ENCODE data around the gene RIN2.

RIN2 gene

DNA sequence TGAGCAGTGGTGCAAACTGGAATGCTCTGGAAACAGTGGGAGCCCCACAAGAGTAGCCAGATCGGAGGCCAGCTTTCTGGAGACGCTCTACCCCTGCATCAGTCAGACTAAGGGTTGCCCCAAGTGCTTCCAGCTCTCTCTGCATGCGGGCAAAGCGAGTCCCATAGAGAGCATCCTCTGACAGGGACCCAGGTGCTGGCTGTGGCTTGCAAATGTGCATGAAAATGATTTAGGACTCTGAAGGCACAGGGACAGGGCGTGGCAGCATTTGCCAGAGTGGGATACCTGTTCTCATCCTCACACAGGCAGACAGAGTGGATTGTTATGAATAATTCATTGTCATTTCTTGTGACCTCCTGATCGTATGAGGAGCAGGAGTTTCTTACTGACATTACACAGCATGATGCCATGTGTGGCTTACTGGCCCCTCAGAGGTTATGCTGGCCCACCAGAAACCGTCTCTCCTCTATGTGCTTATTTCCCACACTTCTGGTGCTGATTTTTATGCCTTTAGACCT is 10.3 kb downstream of the RIN2 start:
- Mint-ChIP-seq H3K4me1 (peaks cover 14% of the 10 kb centered on the region), H3K9me3 (no peaks in the 10 kb centered on the region), H3K4me3 (no peak overlapping the region), H3K27me3 (peaks cover 46% of the 10 kb centered on the region), H3K27ac (no peak overlapping the region), H3K36me3 (no peaks in the 10 kb centered on the region)
- no peak for ATAC-seq

GRCh38 chr20:19769507-19769906 is 11.4 kb downstream of the RIN2 start:
- Mint-ChIP-seq H3K4me1 (peaks cover 14% of the 10 kb centered on the region), H3K36me3 (no peaks in the 10 kb centered on the region)

DNA sequence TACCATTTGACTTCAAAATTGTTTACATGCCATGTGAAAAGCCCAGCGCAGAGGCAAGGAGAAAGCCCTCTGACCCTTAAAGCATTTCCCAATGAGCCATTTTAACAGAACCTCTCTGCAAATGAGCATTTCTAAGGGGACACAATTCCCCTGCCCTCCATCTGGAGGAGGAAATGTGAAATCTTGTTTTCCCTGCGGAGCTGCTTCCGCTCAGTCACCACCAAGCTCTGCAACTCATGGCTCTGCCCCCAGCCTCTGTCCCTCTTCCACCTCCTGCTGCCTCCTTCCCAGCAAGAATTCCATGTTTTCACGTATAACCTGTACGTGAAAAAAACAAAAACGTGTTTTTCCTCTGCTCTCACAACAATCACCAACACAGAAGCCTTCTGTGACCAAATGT is 12.3 kb downstream of the RIN2 start:
- Mint-ChIP-seq H3K27ac (no peak overlapping the region), H3K36me3 (no peaks in the 10 kb centered on the region), H3K9me3 (no peaks in the 10 kb centered on the region), H3K4me1 (peaks cover 14% of the 10 kb centered on the region), H3K4me3 (no peak overlapping the region), H3K27me3 (peaks cover 46% of the 10 kb centered on the region)
- no peak for ATAC-seq

More at GRCh38 chr20:19769507-19769906, 11.4 kb downstream of the RIN2 start:
- Mint-ChIP-seq H3K27ac (no peak overlapping the region), H3K9me3 (no peaks in the 10 kb centered on the region), H3K4me3 (no peak overlapping the region), H3K27me3 (peaks cover 46% of the 10 kb centered on the region)
- no peak for ATAC-seq

DNA sequence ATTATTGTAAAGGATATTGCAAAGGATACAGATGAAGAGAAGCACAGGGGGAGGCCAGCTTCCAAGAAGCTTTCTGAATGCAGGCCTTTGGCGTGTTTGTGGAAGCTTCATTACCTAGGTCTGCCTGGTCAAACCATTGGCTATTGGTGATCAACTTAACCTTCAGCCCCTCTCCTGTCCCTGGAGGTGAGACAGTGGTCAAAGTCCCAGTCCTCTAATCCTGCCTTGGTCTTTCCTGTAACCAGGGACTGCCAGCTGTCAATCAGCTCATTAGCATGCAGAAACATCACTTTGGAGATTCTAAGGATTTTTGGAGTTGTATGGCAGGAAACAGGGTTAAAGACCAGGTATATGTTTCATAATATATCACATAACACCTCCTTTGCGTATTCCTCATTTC is 13.0 kb downstream of the RIN2 start:
- Mint-ChIP-seq H3K27me3 (peaks cover 45% of the 10 kb centered on the region), H3K36me3 (no peaks in the 10 kb centered on the region), H3K4me1 (peaks cover 14% of the 10 kb centered on the region), H3K9me3 (no peaks in the 10 kb centered on the region), H3K4me3 (no peak overlapping the region), H3K27ac (no peak overlapping the region)
- ATAC-seq: no peak

GRCh38 chr20:19773471-19773870 is 15.4 kb downstream of the RIN2 start:
- Mint-ChIP-seq H3K27ac (no peak overlapping the region), H3K9me3 (no peaks in the 10 kb centered on the region), H3K4me3 (no peak overlapping the region), H3K4me1 (peaks cover 14% of the 10 kb centered on the region), H3K27me3 (peaks cover 43% of the 10 kb centered on the region), H3K36me3 (no peaks in the 10 kb centered on the region)
- ATAC-seq: no peak

DNA sequence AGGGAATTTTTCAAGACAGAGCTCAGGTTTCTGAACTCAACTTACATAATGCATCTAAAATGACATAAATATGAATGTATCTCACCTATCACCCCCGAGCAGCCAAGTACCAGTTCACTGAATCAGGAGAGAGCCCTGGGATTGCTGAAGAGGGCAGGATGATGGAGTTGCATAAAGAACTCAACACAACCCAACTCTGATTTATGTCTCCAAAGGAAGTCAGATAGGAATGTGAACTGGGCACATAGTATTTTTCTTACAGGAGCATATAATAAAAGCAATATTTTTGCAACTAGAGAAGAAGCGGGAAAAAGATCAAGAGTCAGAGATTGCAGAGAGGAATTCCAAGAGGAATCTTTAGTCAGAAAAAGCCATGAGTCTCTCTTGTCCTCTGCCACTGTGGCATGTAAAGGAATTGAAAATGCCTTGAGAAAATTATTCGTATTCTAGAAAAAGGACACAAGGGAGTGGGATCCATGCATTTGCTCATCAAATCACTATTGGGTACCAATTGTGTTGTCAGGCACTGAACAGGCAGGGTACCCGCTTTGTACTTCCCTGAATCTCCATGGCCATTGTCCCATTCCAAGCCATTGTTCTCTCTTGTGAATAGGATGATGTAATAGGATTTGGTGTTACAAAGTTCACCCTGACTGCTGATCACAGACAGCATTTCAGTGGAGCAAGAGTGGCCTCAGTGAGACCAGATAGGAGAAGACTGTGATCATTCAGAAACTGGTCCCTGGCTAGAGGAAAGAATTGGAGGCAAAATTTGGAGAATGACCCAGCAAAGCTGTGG is 16.3 kb downstream of the RIN2 start:
- ATAC-seq: no peak
- Mint-ChIP-seq H3K4me1 (peaks cover 11% of the 10 kb centered on the region), H3K27me3 (peaks cover 51% of the 10 kb centered on the region), H3K27ac (no peak overlapping the region), H3K4me3 (no peak overlapping the region), H3K9me3 (no peaks in the 10 kb centered on the region), H3K36me3 (no peaks in the 10 kb centered on the region)

GRCh38 chr20:19775353-19776253 is 17.5 kb downstream of the RIN2 start:
- ATAC-seq: no peak
- no peak overlapping the region for H3K27ac Mint-ChIP-seq
- peaks cover 51% of the 10 kb centered on the region for H3K27me3 Mint-ChIP-seq
- peaks cover 20% of the 10 kb centered on the region for H3K4me1 Mint-ChIP-seq
- no peaks in the 10 kb centered on the region for H3K36me3 Mint-ChIP-seq
- H3K4me3 Mint-ChIP-seq: no peak overlapping the region
- peaks cover under 1% of the 10 kb centered on the region for H3K9me3 Mint-ChIP-seq

GRCh38 chr20:19777315-19777714 is 19.3 kb downstream of the RIN2 start:
- no peak for ATAC-seq
- Mint-ChIP-seq H3K4me3 (no peak overlapping the region), H3K9me3 (peaks cover 6% of the 10 kb centered on the region), H3K4me1 (peaks cover 16% of the 10 kb centered on the region), H3K27me3 (peaks cover 34% of the 10 kb centered on the region), H3K27ac (no peak overlapping the region), H3K36me3 (no peaks in the 10 kb centered on the region)

- Mint-ChIP-seq H3K27me3 (peaks cover 31% of the 10 kb centered on the region), H3K4me3 (no peak overlapping the region), H3K9me3 (peaks cover 6% of the 10 kb centered on the region), H3K4me1 (peaks cover 16% of the 10 kb centered on the region), H3K36me3 (no peaks in the 10 kb centered on the region), H3K27ac (no peak overlapping the region)
- ATAC-seq: no peak
Measured at GRCh38 chr20:19777981-19778380, 19.9 kb downstream of the RIN2 start.

GRCh38 chr20:19778404-19778803 is 20.3 kb downstream of the RIN2 start:
- Mint-ChIP-seq H3K4me3 (no peak overlapping the region), H3K4me1 (peaks cover 16% of the 10 kb centered on the region), H3K27ac (no peak overlapping the region), H3K9me3 (peaks cover 6% of the 10 kb centered on the region), H3K27me3 (peaks cover 31% of the 10 kb centered on the region), H3K36me3 (no peaks in the 10 kb centered on the region)
- ATAC-seq: no peak

- H3K27ac Mint-ChIP-seq: no peak overlapping the region
- peaks cover 6% of the 10 kb centered on the region for H3K9me3 Mint-ChIP-seq
- H3K36me3 Mint-ChIP-seq: no peaks in the 10 kb centered on the region
- H3K27me3 Mint-ChIP-seq: peaks cover 31% of the 10 kb centered on the region
- ATAC-seq: peak; percentile 71
- H3K4me3 Mint-ChIP-seq: no peak overlapping the region
- H3K4me1 Mint-ChIP-seq: peaks cover 21% of the 10 kb centered on the region
Measured at GRCh38 chr20:19779634-19780033, 21.6 kb downstream of the RIN2 start.

- ATAC-seq: no peak
- Mint-ChIP-seq H3K27ac (no peak overlapping the region), H3K4me1 (peaks cover 27% of the 10 kb centered on the region), H3K36me3 (no peaks in the 10 kb centered on the region), H3K27me3 (peaks cover 31% of the 10 kb centered on the region), H3K9me3 (peaks cover 6% of the 10 kb centered on the region), H3K4me3 (no peak overlapping the region)
Measured at GRCh38 chr20:19780261-19780660, 22.2 kb downstream of the RIN2 start.

- Mint-ChIP-seq H3K27me3 (peaks cover 31% of the 10 kb centered on the region), H3K36me3 (no peaks in the 10 kb centered on the region), H3K9me3 (peaks cover 6% of the 10 kb centered on the region), H3K4me3 (no peak overlapping the region), H3K4me1 (peaks cover 30% of the 10 kb centered on the region), H3K27ac (no peak overlapping the region)
- ATAC-seq: no peak
Measured at GRCh38 chr20:19781235-19781634, 23.2 kb downstream of the RIN2 start.

DNA sequence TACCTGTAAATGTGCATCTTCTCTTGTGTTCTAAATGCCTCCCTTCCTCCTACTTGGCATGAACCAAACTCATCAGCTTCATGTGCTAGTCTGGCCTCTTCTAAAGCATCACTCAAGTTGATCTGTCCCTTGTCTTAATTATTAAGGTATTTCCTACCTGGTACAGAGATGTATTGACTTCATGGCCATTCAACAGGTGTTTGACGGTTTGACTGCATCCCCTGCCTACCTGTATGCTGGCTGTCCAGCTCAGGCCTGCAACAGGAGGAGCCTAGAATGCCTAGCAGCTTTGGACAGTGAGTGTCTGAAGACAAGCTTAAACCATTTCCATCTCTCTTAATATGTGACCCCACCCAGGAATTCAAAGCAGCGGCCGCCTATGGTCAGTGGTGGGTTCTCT is 24.6 kb downstream of the RIN2 start:
- Mint-ChIP-seq H3K4me3 (no peak overlapping the region), H3K36me3 (no peaks in the 10 kb centered on the region), H3K27ac (no peak overlapping the region), H3K9me3 (peaks cover 6% of the 10 kb centered on the region), H3K4me1 (peaks cover 30% of the 10 kb centered on the region), H3K27me3 (peaks cover 17% of the 10 kb centered on the region)
- ATAC-seq: no peak

DNA sequence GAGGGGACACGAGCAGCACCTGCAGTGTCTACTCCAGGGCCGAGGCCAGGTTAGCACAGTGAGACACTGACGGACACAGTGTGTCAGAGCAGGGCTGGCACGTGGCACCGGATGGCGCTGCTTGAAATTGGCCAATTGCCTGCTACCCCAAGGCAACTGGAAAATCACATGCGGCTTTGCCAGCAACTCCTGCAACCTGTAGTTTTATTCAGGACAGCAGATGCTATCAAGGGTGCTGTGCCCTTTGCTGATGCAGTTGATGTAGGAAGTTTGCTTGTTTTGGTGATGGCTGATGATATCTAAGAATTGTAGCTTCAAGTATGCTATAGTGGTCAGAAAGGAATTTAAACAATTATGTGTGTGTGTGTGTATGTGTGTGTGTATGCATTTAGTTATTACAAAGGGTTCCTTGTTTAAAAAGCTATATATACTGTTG is 25.9 kb downstream of the RIN2 start:
- peaks cover 30% of the 10 kb centered on the region for H3K4me1 Mint-ChIP-seq
- H3K27me3 Mint-ChIP-seq: peaks cover 5% of the 10 kb centered on the region
- no peak overlapping the region for H3K4me3 Mint-ChIP-seq
- no peaks in the 10 kb centered on the region for H3K36me3 Mint-ChIP-seq
- no peak overlapping the region for H3K27ac Mint-ChIP-seq
- ATAC-seq: no peak
- H3K9me3 Mint-ChIP-seq: peaks cover 12% of the 10 kb centered on the region
